ENCODE data around the gene EEF1AKMT2. TPM values are rescaled to one million over a fixed set of nuclear protein-coding genes. Genes with fewer than 3 reads are reported as not detected.

The EEF1AKMT2 gene
- total and polyA plus RNA-seq, 9 of the 15 experiments (the other 6 are each of a cell fraction or from before 2014, with no cell fraction given) = 9.3 to 34.3 (median 23.7) TPM

DNA sequence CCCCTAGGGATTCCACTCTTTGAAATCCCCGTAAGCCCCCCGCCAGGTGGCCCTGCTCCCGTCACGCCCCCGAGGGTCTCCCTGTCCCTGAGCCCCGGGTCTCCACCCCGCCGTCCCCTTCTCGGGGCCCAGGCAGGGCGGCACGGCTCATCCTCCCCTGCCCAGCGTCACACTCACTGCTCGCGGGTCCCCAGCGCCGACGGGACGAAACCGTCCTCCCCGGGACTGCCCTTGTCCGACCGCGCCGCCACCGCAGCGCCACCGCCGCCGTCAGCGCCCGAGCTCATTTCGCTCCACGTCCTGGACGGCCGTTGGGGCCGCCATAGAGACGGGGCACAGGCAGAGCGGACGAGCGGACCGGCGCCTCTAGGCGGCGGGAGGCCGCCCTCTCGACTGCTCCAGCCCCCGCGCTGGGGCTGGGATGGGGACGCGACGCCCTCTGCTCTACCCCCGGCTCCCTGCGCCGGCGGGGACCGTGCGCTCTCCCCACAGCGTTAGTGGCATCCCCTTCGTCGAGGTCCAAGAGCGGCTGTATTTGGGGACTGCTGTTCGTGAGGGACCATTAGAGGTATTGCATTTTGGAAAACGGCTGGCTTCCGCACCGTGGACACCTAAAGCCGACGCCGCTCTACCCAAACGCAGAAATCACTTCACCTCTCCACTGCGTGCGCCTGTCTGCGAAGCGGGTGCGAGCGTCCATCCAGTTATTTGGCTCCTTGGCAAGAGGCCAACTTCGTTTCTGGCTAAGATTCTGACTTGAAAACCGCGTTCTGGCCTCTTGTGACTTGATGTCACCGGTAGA, at the start of gene EEF1AKMT2 (continued):
- TF ChIP-seq RBM17 (IDR thresholded peaks at IDR 0.05; ENCODE audit: borderline replicate concordance, low read depth, low read length) (no peak), STAT5B (CRISPR knock-in tag; IDR thresholded peaks at IDR 0.05) (no peak), PCBP1 (IDR thresholded peaks at IDR 0.05; ENCODE audit: low read depth, low read length, poor library complexity, severe bottlenecking) (no peak), CBFB (CRISPR knock-in tag; IDR thresholded peaks at IDR 0.05) (0 out of 2 replicates have a peak, but pooled peaks have one; percentile 51), LARP7 (IDR thresholded peaks at IDR 0.05) (no peak), RCOR1 (IDR thresholded peaks at IDR 0.05; ENCODE audit: borderline replicate concordance in 1 of 2, low read depth in 2 of 2, low read length in 2 of 2) (no peak; a peak in 1 of 4 replicates), RBM15 (IDR thresholded peaks at IDR 0.05; ENCODE audit: insufficient read depth, low read length) (no peak)
- TF ChIP-seq, protein P1, sequence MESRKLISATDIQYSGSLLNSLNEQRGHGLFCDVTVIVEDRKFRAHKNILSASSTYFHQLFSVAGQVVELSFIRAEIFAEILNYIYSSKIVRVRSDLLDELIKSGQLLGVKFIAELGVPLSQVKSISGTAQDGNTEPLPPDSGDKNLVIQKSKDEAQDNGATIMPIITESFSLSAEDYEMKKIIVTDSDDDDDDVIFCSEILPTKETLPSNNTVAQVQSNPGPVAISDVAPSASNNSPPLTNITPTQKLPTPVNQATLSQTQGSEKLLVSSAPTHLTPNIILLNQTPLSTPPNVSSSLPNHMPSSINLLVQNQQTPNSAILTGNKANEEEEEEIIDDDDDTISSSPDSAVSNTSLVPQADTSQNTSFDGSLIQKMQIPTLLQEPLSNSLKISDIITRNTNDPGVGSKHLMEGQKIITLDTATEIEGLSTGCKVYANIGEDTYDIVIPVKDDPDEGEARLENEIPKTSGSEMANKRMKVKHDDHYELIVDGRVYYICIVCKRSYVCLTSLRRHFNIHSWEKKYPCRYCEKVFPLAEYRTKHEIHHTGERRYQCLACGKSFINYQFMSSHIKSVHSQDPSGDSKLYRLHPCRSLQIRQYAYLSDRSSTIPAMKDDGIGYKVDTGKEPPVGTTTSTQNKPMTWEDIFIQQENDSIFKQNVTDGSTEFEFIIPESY (CRISPR knock-in tag; IDR thresholded peaks at IDR 0.05) = peak; percentile 81
- TF ChIP-seq, protein P2, sequence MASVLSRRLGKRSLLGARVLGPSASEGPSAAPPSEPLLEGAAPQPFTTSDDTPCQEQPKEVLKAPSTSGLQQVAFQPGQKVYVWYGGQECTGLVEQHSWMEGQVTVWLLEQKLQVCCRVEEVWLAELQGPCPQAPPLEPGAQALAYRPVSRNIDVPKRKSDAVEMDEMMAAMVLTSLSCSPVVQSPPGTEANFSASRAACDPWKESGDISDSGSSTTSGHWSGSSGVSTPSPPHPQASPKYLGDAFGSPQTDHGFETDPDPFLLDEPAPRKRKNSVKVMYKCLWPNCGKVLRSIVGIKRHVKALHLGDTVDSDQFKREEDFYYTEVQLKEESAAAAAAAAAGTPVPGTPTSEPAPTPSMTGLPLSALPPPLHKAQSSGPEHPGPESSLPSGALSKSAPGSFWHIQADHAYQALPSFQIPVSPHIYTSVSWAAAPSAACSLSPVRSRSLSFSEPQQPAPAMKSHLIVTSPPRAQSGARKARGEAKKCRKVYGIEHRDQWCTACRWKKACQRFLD (CRISPR knock-in tag; IDR thresholded peaks at IDR 0.05) = no peak; the same call in 1 of the 2 replicates
- TF ChIP-seq, protein P3, sequence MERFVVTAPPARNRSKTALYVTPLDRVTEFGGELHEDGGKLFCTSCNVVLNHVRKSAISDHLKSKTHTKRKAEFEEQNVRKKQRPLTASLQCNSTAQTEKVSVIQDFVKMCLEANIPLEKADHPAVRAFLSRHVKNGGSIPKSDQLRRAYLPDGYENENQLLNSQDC (CRISPR knock-in tag; IDR thresholded peaks at IDR 0.05) = no peak
- TF ChIP-seq, protein P4, sequence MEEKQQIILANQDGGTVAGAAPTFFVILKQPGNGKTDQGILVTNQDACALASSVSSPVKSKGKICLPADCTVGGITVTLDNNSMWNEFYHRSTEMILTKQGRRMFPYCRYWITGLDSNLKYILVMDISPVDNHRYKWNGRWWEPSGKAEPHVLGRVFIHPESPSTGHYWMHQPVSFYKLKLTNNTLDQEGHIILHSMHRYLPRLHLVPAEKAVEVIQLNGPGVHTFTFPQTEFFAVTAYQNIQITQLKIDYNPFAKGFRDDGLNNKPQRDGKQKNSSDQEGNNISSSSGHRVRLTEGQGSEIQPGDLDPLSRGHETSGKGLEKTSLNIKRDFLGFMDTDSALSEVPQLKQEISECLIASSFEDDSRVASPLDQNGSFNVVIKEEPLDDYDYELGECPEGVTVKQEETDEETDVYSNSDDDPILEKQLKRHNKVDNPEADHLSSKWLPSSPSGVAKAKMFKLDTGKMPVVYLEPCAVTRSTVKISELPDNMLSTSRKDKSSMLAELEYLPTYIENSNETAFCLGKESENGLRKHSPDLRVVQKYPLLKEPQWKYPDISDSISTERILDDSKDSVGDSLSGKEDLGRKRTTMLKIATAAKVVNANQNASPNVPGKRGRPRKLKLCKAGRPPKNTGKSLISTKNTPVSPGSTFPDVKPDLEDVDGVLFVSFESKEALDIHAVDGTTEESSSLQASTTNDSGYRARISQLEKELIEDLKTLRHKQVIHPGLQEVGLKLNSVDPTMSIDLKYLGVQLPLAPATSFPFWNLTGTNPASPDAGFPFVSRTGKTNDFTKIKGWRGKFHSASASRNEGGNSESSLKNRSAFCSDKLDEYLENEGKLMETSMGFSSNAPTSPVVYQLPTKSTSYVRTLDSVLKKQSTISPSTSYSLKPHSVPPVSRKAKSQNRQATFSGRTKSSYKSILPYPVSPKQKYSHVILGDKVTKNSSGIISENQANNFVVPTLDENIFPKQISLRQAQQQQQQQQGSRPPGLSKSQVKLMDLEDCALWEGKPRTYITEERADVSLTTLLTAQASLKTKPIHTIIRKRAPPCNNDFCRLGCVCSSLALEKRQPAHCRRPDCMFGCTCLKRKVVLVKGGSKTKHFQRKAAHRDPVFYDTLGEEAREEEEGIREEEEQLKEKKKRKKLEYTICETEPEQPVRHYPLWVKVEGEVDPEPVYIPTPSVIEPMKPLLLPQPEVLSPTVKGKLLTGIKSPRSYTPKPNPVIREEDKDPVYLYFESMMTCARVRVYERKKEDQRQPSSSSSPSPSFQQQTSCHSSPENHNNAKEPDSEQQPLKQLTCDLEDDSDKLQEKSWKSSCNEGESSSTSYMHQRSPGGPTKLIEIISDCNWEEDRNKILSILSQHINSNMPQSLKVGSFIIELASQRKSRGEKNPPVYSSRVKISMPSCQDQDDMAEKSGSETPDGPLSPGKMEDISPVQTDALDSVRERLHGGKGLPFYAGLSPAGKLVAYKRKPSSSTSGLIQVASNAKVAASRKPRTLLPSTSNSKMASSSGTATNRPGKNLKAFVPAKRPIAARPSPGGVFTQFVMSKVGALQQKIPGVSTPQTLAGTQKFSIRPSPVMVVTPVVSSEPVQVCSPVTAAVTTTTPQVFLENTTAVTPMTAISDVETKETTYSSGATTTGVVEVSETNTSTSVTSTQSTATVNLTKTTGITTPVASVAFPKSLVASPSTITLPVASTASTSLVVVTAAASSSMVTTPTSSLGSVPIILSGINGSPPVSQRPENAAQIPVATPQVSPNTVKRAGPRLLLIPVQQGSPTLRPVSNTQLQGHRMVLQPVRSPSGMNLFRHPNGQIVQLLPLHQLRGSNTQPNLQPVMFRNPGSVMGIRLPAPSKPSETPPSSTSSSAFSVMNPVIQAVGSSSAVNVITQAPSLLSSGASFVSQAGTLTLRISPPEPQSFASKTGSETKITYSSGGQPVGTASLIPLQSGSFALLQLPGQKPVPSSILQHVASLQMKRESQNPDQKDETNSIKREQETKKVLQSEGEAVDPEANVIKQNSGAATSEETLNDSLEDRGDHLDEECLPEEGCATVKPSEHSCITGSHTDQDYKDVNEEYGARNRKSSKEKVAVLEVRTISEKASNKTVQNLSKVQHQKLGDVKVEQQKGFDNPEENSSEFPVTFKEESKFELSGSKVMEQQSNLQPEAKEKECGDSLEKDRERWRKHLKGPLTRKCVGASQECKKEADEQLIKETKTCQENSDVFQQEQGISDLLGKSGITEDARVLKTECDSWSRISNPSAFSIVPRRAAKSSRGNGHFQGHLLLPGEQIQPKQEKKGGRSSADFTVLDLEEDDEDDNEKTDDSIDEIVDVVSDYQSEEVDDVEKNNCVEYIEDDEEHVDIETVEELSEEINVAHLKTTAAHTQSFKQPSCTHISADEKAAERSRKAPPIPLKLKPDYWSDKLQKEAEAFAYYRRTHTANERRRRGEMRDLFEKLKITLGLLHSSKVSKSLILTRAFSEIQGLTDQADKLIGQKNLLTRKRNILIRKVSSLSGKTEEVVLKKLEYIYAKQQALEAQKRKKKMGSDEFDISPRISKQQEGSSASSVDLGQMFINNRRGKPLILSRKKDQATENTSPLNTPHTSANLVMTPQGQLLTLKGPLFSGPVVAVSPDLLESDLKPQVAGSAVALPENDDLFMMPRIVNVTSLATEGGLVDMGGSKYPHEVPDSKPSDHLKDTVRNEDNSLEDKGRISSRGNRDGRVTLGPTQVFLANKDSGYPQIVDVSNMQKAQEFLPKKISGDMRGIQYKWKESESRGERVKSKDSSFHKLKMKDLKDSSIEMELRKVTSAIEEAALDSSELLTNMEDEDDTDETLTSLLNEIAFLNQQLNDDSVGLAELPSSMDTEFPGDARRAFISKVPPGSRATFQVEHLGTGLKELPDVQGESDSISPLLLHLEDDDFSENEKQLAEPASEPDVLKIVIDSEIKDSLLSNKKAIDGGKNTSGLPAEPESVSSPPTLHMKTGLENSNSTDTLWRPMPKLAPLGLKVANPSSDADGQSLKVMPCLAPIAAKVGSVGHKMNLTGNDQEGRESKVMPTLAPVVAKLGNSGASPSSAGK (IDR thresholded peaks at IDR 0.05) = peak; percentile 39
